ENCODE measurements around the gene RAD51D. TPM values are rescaled to one million over a fixed set of nuclear protein-coding genes. Genes with fewer than 3 reads are reported as not detected.

Gene RAD51D
- polyA plus RNA-seq, 1 experiment, result 14.3 TPM

DNA sequence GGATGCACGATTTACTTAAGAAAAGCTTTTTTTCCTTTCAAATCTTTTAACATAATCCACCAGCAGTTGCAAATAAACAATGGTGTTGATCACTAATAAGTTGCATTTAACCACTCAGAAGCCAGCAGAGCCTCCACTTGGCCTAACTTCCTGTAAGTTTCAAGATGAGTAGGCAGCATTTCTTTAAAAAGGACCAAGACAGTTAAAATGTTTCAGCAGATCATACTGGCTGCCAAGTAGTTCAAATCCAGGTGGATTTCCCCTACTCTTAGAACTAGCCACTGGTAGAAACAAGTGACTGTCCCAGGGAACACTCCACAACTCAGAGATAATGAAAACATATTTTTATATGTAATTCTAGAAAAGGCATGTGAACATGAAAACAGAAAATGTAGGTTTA is 39.1 kb downstream of the RAD51D start:
- POLR2A ChIA-PET, result interaction anchor here (0.6 kb wide), 1 partner anchor 780 kb away, joined by 5 read pairs; no protein-coding TSS in a partner anchor
- no peak for DNase-seq (ENCODE audit: low read depth, low spot score)
- TF ChIP-seq, protein P1, sequence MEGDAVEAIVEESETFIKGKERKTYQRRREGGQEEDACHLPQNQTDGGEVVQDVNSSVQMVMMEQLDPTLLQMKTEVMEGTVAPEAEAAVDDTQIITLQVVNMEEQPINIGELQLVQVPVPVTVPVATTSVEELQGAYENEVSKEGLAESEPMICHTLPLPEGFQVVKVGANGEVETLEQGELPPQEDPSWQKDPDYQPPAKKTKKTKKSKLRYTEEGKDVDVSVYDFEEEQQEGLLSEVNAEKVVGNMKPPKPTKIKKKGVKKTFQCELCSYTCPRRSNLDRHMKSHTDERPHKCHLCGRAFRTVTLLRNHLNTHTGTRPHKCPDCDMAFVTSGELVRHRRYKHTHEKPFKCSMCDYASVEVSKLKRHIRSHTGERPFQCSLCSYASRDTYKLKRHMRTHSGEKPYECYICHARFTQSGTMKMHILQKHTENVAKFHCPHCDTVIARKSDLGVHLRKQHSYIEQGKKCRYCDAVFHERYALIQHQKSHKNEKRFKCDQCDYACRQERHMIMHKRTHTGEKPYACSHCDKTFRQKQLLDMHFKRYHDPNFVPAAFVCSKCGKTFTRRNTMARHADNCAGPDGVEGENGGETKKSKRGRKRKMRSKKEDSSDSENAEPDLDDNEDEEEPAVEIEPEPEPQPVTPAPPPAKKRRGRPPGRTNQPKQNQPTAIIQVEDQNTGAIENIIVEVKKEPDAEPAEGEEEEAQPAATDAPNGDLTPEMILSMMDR (IDR thresholded peaks at IDR 0.05; ENCODE audit: low read depth, low read length), result no peak
- no peak overlapping the region for H3K27ac ChIP-seq (ENCODE audit: low read depth, low read length)
- H3K9me3 ChIP-seq (ENCODE audit: control insufficient read depth, insufficient read depth, low read length), result no peaks in the 10 kb centered on the region
- no peak overlapping the region for H3K4me3 ChIP-seq (ENCODE audit: low read depth, low read length)
- no peaks in the 10 kb centered on the region for H3K27me3 ChIP-seq (ENCODE audit: control insufficient read depth, insufficient read depth, low read length)
- CTCF ChIA-PET, result interaction anchor here (2.8 kb wide), 1 partner anchor 9 kb away, joined by 11 read pairs; no protein-coding TSS in a partner anchor

DNA sequence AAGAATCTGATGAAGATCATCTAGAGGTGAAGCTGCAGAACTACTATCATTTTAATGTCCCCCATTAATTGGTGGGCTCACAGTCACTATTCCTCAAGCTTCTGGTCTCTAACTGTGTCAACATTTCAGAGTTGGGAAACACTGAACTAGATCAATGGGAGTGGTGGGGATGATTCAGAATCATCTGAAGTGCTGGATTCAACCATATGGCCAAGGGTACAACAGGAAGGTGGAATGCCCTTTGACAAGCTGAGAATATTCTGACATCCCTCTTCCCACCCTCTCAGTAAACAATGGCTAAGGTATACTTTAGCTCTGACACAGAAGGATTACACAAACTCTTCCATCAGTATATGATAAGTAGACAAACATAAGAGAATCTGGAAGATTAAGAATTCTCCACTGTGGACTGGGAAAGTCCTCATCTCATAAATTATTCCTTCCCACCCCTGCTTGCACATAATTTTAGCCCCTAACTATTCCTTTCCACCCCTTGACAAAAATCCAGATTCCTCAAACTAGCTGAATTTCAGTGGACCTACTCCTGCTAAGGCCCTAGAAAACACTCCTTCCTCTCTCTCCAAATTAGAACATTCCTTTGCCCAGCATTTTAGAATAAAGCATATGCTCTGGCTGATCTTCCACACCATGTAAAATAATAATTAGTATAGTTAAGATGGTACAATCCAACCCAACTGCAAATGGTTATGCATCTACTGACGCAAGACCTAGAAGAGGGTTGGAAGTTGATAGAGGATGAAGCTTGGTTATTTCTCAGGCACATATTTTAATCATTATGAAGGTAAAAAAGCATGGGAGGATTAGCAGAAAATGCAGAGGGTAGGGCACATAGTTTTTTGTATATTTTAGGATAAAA is 39.9 kb downstream of the RAD51D start:
- DNase-seq (ENCODE audit: low read depth, low spot score), result no peak
- no peaks in the 10 kb centered on the region for H3K9me3 ChIP-seq (ENCODE audit: control insufficient read depth, insufficient read depth, low read length)
- ChIA-PET POLR2A (interaction anchor here (0.6 kb wide), 1 partner anchor 45 kb away, joined by 4 read pairs; no protein-coding TSS in a partner anchor), CTCF (interaction anchor here (2.8 kb wide), 1 partner anchor 10 kb away, joined by 11 read pairs; no protein-coding TSS in a partner anchor)
- H3K27me3 ChIP-seq (ENCODE audit: control insufficient read depth, insufficient read depth, low read length), result no peaks in the 10 kb centered on the region
- TF ChIP-seq, protein P1 (IDR thresholded peaks at IDR 0.05; ENCODE audit: low read depth, low read length), result no peak
- H3K27ac ChIP-seq (ENCODE audit: low read depth, low read length), result no peak overlapping the region
- no peak overlapping the region for H3K4me3 ChIP-seq (ENCODE audit: low read depth, low read length)

DNA sequence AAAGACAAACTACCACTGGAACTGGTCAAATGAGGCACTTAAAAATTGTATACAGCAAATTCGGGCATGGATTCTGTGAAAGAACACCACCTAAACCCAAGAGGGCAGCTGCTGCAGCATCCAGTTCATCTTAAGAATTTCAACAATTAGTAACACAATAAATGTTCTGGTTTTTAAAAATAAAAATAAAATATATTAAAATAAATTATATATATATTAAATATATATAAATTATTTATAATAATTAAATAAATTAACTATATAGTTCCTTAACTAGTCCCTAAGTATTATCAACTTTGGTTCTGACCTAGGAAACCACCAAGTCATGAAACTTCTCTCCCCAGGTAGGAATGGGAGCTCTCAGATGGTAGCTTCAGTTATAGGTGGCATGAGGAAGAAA is 42.8 kb downstream of the RAD51D start:
- ChIA-PET CTCF (interaction anchor here (1.3 kb wide), 1 partner anchor 13 kb away, joined by 6 read pairs; no protein-coding TSS in a partner anchor), POLR2A (no interaction called here)
- H3K27me3 ChIP-seq (ENCODE audit: control insufficient read depth, insufficient read depth, low read length), result no peaks in the 10 kb centered on the region
- no peak for DNase-seq (ENCODE audit: low read depth, low spot score)
- TF ChIP-seq, protein P1 (IDR thresholded peaks at IDR 0.05; ENCODE audit: low read depth, low read length), result no peak
- H3K4me3 ChIP-seq (ENCODE audit: low read depth, low read length), result no peak overlapping the region
- no peak overlapping the region for H3K27ac ChIP-seq (ENCODE audit: low read depth, low read length)
- no peaks in the 10 kb centered on the region for H3K9me3 ChIP-seq (ENCODE audit: control insufficient read depth, insufficient read depth, low read length)

DNA sequence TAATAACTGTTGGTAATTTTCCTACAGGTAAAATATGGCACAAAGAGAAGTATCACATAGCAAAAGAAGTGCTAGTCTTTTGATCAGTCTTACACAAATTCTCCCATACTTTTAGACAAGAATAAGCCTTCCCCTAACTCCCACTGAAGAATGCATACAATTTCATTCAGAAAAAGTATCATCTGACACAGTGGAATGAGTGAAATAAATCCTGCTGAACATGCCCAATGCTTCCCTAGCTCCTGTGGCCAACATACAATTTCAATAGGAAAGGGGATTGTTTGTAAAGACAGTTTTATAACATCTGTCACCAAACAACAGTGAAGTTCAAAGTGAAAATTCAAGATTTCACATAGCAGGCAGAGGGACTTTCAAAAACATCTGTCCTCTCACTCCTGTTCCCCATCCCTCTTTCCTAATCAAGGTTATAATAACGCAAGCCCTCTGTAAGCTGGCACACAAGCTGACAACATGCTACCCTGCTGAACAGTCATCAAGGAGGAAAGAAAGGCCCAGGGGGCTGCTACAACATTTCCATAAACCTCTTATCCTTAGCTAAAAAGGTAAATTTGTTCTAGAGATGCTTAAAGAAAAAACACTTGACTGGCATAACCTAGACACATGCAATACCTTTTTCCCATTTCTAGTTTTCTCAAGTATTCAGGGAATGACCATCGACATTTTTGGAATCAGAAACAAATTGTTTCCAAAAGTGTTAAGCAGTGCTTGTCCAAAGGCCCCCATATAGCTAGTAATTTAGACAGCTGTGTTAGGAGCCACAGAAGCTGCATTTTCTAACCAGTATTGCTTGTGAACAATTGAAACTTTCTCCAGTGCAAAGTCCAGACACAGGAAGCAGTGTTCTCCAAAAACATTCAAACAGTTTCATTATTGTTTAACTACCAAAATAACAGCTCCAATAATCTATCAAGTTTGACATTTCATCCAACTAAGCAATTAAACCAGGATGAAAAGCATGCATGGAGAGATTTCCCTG is 44.7 kb downstream of the RAD51D start:
- DNase-seq (ENCODE audit: low read depth, low spot score), result no peak
- H3K9me3 ChIP-seq (ENCODE audit: control insufficient read depth, insufficient read depth, low read length), result no peaks in the 10 kb centered on the region
- no peak overlapping the region for H3K27ac ChIP-seq (ENCODE audit: low read depth, low read length)
- ChIA-PET POLR2A (no interaction called here), CTCF (interaction anchor here (0.8 to 1.4 kb wide), 5 partner anchors 11 to 53 kb away, joined by 3 to 7 read pairs (median 3); no protein-coding TSS in a partner anchor)
- H3K4me3 ChIP-seq (ENCODE audit: low read depth, low read length), result no peak overlapping the region
- TF ChIP-seq, protein P1 (IDR thresholded peaks at IDR 0.05; ENCODE audit: low read depth, low read length), result no peak
- no peaks in the 10 kb centered on the region for H3K27me3 ChIP-seq (ENCODE audit: control insufficient read depth, insufficient read depth, low read length)
